ENCODE measurements around the gene ITGA1.
"Not testable (repeated sequence)": the region's sequence is repeated elsewhere in the genome, so short reads cannot be mapped to it uniquely, and the experiment has no call there.

ITGA1 gene

GRCh38 chr5:52787600-52788504, at the start of gene ITGA1, which contains the start of gene PELO:
Gene ITGA1 (plus strand): TSS chr5:52787916. CDS start chr5:52788354, 438 bp downstream.
Gene PELO (plus strand): TSS chr5:52787916. CDS start chr5:52800395, 12,479 bp downstream.
- no peak for DNase-seq (ENCODE audit: extremely low read depth in 1 of 2, low read depth in 1 of 2)

GRCh38 chr5:52738095-52738506, 49.6 kb upstream of the ITGA1 start:
- no peak for DNase-seq (ENCODE audit: extremely low read depth in 1 of 2, low read depth in 1 of 2)

- DNase-seq (ENCODE audit: extremely low read depth in 1 of 2, low read depth in 1 of 2): no peak
These were observed 47.7 kb upstream of the ITGA1 start for GRCh38 chr5:52740007-52740406.

- DNase-seq (ENCODE audit: extremely low read depth in 1 of 2, low read depth in 1 of 2): no peak
These were observed 44.7 kb upstream of the ITGA1 start for GRCh38 chr5:52743012-52743411.

- DNase-seq (ENCODE audit: extremely low read depth in 1 of 2, low read depth in 1 of 2): no peak
These were observed 44.2 kb upstream of the ITGA1 start for GRCh38 chr5:52743529-52743928.

GRCh38 chr5:52743970-52744369, 43.7 kb upstream of the ITGA1 start:
- DNase-seq (ENCODE audit: extremely low read depth in 1 of 2, low read depth in 1 of 2): peak in 1 of 2 donors; percentile 31

- not testable (repeated sequence) for DNase-seq (ENCODE audit: extremely low read depth in 1 of 2, low read depth in 1 of 2)
These were observed 42.8 kb upstream of the ITGA1 start for GRCh38 chr5:52744867-52745458.

GRCh38 chr5:52746539-52746938, 41.2 kb upstream of the ITGA1 start:
- no peak for DNase-seq (ENCODE audit: extremely low read depth in 1 of 2, low read depth in 1 of 2)

- DNase-seq (ENCODE audit: extremely low read depth in 1 of 2, low read depth in 1 of 2): no peak
These were observed 39.1 kb upstream of the ITGA1 start for GRCh38 chr5:52748590-52748989.

GRCh38 chr5:52749666-52750065, 38.0 kb upstream of the ITGA1 start:
- DNase-seq (ENCODE audit: extremely low read depth in 1 of 2, low read depth in 1 of 2): no peak

- no peak for DNase-seq (ENCODE audit: extremely low read depth in 1 of 2, low read depth in 1 of 2)
These were observed 36.6 kb upstream of the ITGA1 start for GRCh38 chr5:52751137-52751536.

- no peak for DNase-seq (ENCODE audit: extremely low read depth in 1 of 2, low read depth in 1 of 2)
These were observed 33.7 kb upstream of the ITGA1 start for GRCh38 chr5:52754051-52754450.

GRCh38 chr5:52757527-52757926, 30.2 kb upstream of the ITGA1 start:
- no peak for DNase-seq (ENCODE audit: extremely low read depth in 1 of 2, low read depth in 1 of 2)

- no peak for DNase-seq (ENCODE audit: extremely low read depth in 1 of 2, low read depth in 1 of 2)
These were observed 29.7 kb upstream of the ITGA1 start for GRCh38 chr5:52758014-52758413.

- DNase-seq (ENCODE audit: extremely low read depth in 1 of 2, low read depth in 1 of 2): no peak
These were observed 28.4 kb upstream of the ITGA1 start for GRCh38 chr5:52759331-52759730.

GRCh38 chr5:52760695-52761366, 26.9 kb upstream of the ITGA1 start:
- DNase-seq (ENCODE audit: extremely low read depth in 1 of 2, low read depth in 1 of 2): peak in 1 of 2 donors; percentile 40

GRCh38 chr5:52767217-52767743, 20.4 kb upstream of the ITGA1 start:
- DNase-seq (ENCODE audit: extremely low read depth in 1 of 2, low read depth in 1 of 2): no peak

GRCh38 chr5:52767766-52768480, 19.8 kb upstream of the ITGA1 start:
- no peak for DNase-seq (ENCODE audit: extremely low read depth in 1 of 2, low read depth in 1 of 2)

GRCh38 chr5:52769061-52769460, 18.7 kb upstream of the ITGA1 start:
- DNase-seq (ENCODE audit: extremely low read depth in 1 of 2, low read depth in 1 of 2): no peak

GRCh38 chr5:52770287-52770939, 17.3 kb upstream of the ITGA1 start:
- no peak for DNase-seq (ENCODE audit: extremely low read depth in 1 of 2, low read depth in 1 of 2)

Data from stimulated activated CD8-positive, alpha-beta memory T cell treated with anti-CD3 and anti-CD28 coated beads, Interleukin-7, amount 100 ng/mL, for 48 hours (primary cell).